Endothelial cell of umbilical vein (primary cell): ENCODE measurements around the gene TMEM8B. TPM values are rescaled to one million over a fixed set of nuclear protein-coding genes. Genes with fewer than 3 reads are reported as not detected.

ENCODE experiments used
- BruUV-seq: library from RNA; stranded (reverse); fragments of 400-500 nt; replicated peaks from 2 replicates; lab custom pipeline; 2021; lab: Mats Ljungman, UMichigan
- CTCF ChIA-PET: fragments of 300-600, 350-600 bp; sonication (Branson Sonifier 250); formaldehyde crosslinking; loops from one replicate; lab custom pipeline; 2021; ENCODE audit warnings: antibody characterized with exemption, inconsistent platforms; lab: Charles Lee
- POLR2A ChIA-PET: fragments of 300-600, 350-600 bp; sonication (Branson Sonifier 250); formaldehyde crosslinking; loops from one replicate; lab custom pipeline; 2021; ENCODE audit warnings: antibody characterized with exemption, inconsistent platforms; lab: Charles Lee
- DNase-seq: peaks from one replicate; pipeline ENCODE4 v3.0.0-alpha.2; 2011; ENCODE audit warnings: low read depth, low spot score
- FAIRE-seq: peaks from 2 replicates; lab custom pipeline; 2011; peaks lifted over from hg19 to GRCh38; lab: Jason Lieb, UNC
- H2AFZ ChIP-seq: 2 replicates; pipeline ENCODE4 v1.6.0; 2012; ENCODE audit warnings: low read depth, low read length, control low read depth, inconsistent platforms
- H3K27ac ChIP-seq: 2 replicates; pipeline ENCODE4 v1.5.1; 2011; ENCODE audit warnings: low read depth, mild to moderate bottlenecking, control low read depth, low read length, moderate library complexity; ENCODE audit not compliant: insufficient read depth
- H3K27me3 ChIP-seq, 2 experiments: 2 replicates each; pipeline versions ENCODE4 v1.6.0 to v1.6.1; 2011; ENCODE audit warnings: low read length in 2 of 2, mixed read lengths in 1 of 2; ENCODE audit not compliant: control insufficient read depth in 2 of 2, insufficient read depth in 2 of 2
- H3K36me3 ChIP-seq, 2 experiments: 2 replicates in 1 of 2; 3 replicates in 1 of 2; pipeline ENCODE4 v1.5.1; 2011; ENCODE audit warnings: low read length in 2 of 2, mild to moderate bottlenecking in 1 of 2, moderate library complexity in 1 of 2; ENCODE audit not compliant: control insufficient read depth in 2 of 2, insufficient read depth in 2 of 2; ENCODE audit errors: extremely low read depth in 1 of 2
- H3K4me1 ChIP-seq: 3 replicates; pipeline ENCODE4 v1.5.1; 2011; ENCODE audit warnings: mild to moderate bottlenecking, low read length; ENCODE audit not compliant: control insufficient read depth, insufficient read depth; ENCODE audit errors: extremely low read depth
- H3K4me2 ChIP-seq: 2 replicates; pipeline ENCODE4 v1.6.1; 2011; ENCODE audit warnings: low read length, control low read depth, mixed read lengths; ENCODE audit not compliant: insufficient read depth
- H3K4me3 ChIP-seq, 3 experiments: fragments of 200-600 bp in 1 of 3; sonication (generic), shearing (Covaris generic) in 1 of 3; replicated peaks in 1 of 3; 2 replicates each; pipeline ENCODE4 v1.5.1; 2011 to 2016; ENCODE audit warnings: control low read depth in 3 of 3, low read length in 3 of 3, mild to moderate bottlenecking in 2 of 3, inconsistent platforms in 1 of 3, low read depth in 1 of 3, moderate library complexity in 1 of 3; ENCODE audit not compliant: insufficient read depth in 1 of 3
- H3K79me2 ChIP-seq: 2 replicates; pipeline ENCODE4 v1.6.0; 2012; ENCODE audit warnings: low read length, inconsistent platforms; ENCODE audit not compliant: control insufficient read depth, insufficient read depth
- H3K9ac ChIP-seq: replicated peaks from 2 replicates; pipeline ENCODE3; 2011; ENCODE audit warnings: low read length, control low read depth; ENCODE audit not compliant: insufficient read depth; ENCODE audit errors: extremely low read depth
- H3K9me1 ChIP-seq: replicated peaks from 3 replicates; pipeline ENCODE4 v1.6.0; 2011; ENCODE audit warnings: mild to moderate bottlenecking, low read length; ENCODE audit not compliant: control insufficient read depth, insufficient read depth; ENCODE audit errors: extremely low read depth
- H3K9me3 ChIP-seq: replicated peaks from 2 replicates; pipeline ENCODE4 v1.5.1; 2012; ENCODE audit warnings: low read length, inconsistent platforms; ENCODE audit not compliant: control insufficient read depth, insufficient read depth
- H4K20me1 ChIP-seq: replicated peaks from 2 replicates; pipeline ENCODE3; 2011; ENCODE audit warnings: mild to moderate bottlenecking, low read length; ENCODE audit not compliant: control insufficient read depth, insufficient read depth; ENCODE audit errors: extremely low read depth
- CTCF ChIP-seq, 2 donors: IDR thresholded peaks; 1 replicate in 1 of 2; 2 replicates in 1 of 2; pipeline ENCODE4 v1.5.1; 2011; ENCODE audit warnings: low read length in 2 of 2, mild to moderate bottlenecking in 2 of 2, moderate library complexity in 2 of 2, control low read depth in 1 of 2, inconsistent platforms in 1 of 2, low read depth in 1 of 2; ENCODE audit not compliant: insufficient read depth in 1 of 2; ENCODE audit errors: extremely low read depth in 1 of 2
- EZH2 ChIP-seq: IDR thresholded peaks from 2 replicates; pipeline ENCODE4 v1.6.1; 2012; ENCODE audit warnings: borderline replicate concordance, low read depth, mild to moderate bottlenecking, moderate library complexity, low read length, inconsistent platforms; ENCODE audit not compliant: severe bottlenecking
- FOS ChIP-seq: IDR thresholded peaks from 2 replicates; pipeline ENCODE4 v1.6.1; 2011; ENCODE audit warnings: mild to moderate bottlenecking, low read length, moderate library complexity, borderline replicate concordance; ENCODE audit not compliant: insufficient read depth
- GATA2 ChIP-seq: IDR thresholded peaks from 2 replicates; pipeline ENCODE4 v1.7.0; 2011; ENCODE audit warnings: low read depth, mild to moderate bottlenecking, moderate library complexity, mixed read lengths, low read length; ENCODE audit not compliant: insufficient read length, insufficient read depth
- JUN ChIP-seq: IDR thresholded peaks from 2 replicates; pipeline ENCODE4 v1.6.1; 2011; ENCODE audit warnings: borderline replicate concordance, low read depth; ENCODE audit not compliant: insufficient read length, insufficient read depth
- MAX ChIP-seq: IDR thresholded peaks from 2 replicates; pipeline ENCODE4 v1.6.1; 2011; ENCODE audit not compliant: insufficient read depth, insufficient read length
- MYC ChIP-seq: IDR thresholded peaks from one replicate; pipeline ENCODE4 v1.6.1; 2011; ENCODE audit warnings: mild to moderate bottlenecking, low read depth, low read length
- POLR2A ChIP-seq: IDR thresholded peaks from 2 replicates; pipeline ENCODE4 v1.6.1; 2012; ENCODE audit warnings: low read depth, mild to moderate bottlenecking, control low read depth, low read length
- POLR2AphosphoS5 ChIP-seq: IDR thresholded peaks from 2 replicates; pipeline ENCODE4 v1.6.1; 2012; ENCODE audit warnings: low read depth, mild to moderate bottlenecking, control low read depth, low read length, moderate library complexity; ENCODE audit not compliant: insufficient read depth
- dilution Hi-C: fragments of 300-500 bp; cut with MboI; formaldehyde crosslinking; loops from one replicate; pipeline ENCODE4 v1.15.0; 2019; ENCODE audit warnings: low sequenced_read_pairs; ENCODE audit not compliant: extremely low pct_ligation_motif_present
- intact Hi-C: fragments of 100-400 bp; cut with micrococcal nuclease; formaldehyde crosslinking; loops from one replicate; pipeline ENCODE4 v1.10.0; 2022
- polyA plus RNA-seq, 4 experiments: library from polyadenylated mRNA; depleted of rRNA in 3 of 4; stranded (reverse) in 3 of 4; unstranded in 1 of 4; fragments of >200 nt; gene quantifications; 2 replicates each; pipeline versions ENCODE4 v1.2.1 to v1.2.3, GENCODE V29; 2011 to 2012; ENCODE audit warnings: missing spikeins in 1 of 4
- total RNA-seq: library from RNA; stranded (reverse); gene quantifications from 2 replicates; pipeline ENCODE4 v1.2.3, GENCODE V29; 2021

Gene TMEM8B
- total and polyA plus RNA-seq, 2 donors (not counting 3 experiments of a cell fraction or from before 2014, with no cell fraction given), result 2.5 to 3.6 TPM

- dilution Hi-C loops, result no loop called here
- intact Hi-C loops, result no loop called here
- H4K20me1 ChIP-seq, result no peaks in the 10 kb centered on the region
- no peak overlapping the region for H3K4me2 ChIP-seq
- no TSS peak for BruUV-seq
- H3K9me1 ChIP-seq, result no peaks in the 10 kb centered on the region
- no peaks in the 10 kb centered on the region for H3K36me3 ChIP-seq
- FAIRE-seq (no peak), DNase-seq (no peak)
- H2AFZ ChIP-seq, result no peak overlapping the region
- peaks cover 24 to 43% of the 10 kb centered on the region in 2 experiments for H3K27me3 ChIP-seq
- H3K4me1 ChIP-seq, result no peaks in the 10 kb centered on the region
- H3K9me3 ChIP-seq, result no peaks in the 10 kb centered on the region
- H3K4me3 ChIP-seq, result no peak overlapping the region
- no peaks in the 10 kb centered on the region for H3K79me2 ChIP-seq
- no peak overlapping the region for H3K27ac ChIP-seq
- CTCF ChIA-PET, result interaction anchor here (0.9 to 4.3 kb wide), 9 partner anchors 9 to 66 kb away, joined by 3 to 20 read pairs (median 5); partner anchors contain the start of genes FAM221B and TMEM8B
- H3K9ac ChIP-seq, result no peak overlapping the region
- POLR2A ChIA-PET, result no interaction called here
- TF ChIP-seq CTCF (IDR thresholded peaks at IDR 0.05; ENCODE audit: extremely low read depth in 1 of 2, insufficient read depth in 1 of 2, low read depth in 1 of 2, low read length in 2 of 2) (no peak), JUN (no peak), GATA2 (no peak), POLR2A (no peak), MYC (no peak), POLR2AphosphoS5 (no peak), MAX (no peak), EZH2 (no peak), FOS (no peak)
Measured at GRCh38 chr9:35856206-35856605, 27.2 kb downstream of the TMEM8B start.
